ENCODE data around the gene PGRMC2. TPM values are rescaled to one million over a fixed set of nuclear protein-coding genes. Genes with fewer than 3 reads are reported as not detected.

PGRMC2 gene
- total and polyA plus RNA-seq, 4 donors = 28.9 to 44.3 (median 32.1) TPM

DNA sequence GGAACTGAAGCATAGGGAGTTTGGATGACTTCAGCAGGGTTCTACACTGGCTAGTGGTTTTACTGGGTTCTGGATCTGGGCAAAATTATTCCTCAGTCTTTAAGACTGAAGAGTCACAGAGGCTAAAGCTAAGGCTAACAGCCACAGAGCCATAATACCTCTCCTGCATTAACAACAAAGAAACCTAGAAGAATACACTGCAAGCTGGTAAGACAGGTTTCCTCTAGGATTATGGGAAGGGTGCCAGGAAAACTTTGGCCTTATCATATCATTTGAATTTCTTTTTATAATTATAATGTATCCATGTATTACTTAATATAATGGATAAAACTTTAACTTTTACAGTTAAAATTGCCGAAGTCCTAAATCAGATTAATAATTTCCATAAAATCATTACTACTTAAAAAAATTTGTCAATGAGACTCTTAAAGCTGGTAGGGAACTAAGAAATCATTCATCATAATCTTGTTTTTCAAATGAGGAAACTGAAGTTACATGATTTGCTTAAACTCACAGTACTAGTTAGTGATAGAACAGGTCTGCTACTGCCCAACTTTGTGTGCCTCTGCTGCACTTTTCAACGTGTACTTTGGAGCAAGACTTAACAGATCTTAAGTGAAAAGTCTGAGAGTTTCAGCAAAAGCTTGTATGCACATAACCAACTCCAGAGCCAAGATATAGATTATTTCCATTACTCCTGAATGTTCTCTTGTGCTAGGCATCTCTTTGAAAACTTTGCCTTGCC lies 24.2 kb upstream of the PGRMC2 start:
- WGBS = 28% methylated on average over 2 of the region's 2 CpGs
- peaks cover 6 to 40% (median 31%) of the 10 kb centered on the region in 4 donors for H3K4me1 ChIP-seq (ENCODE audit: control insufficient read depth in 4 of 4, insufficient read depth in 4 of 4, low read length in 3 of 4)
- H3K27ac ChIP-seq (ENCODE audit: low read depth in 1 of 2, low read length in 2 of 2) = no peak overlapping the region
- no peak overlapping the region for H3K4me3 ChIP-seq (ENCODE audit: low read depth in 1 of 3, low read length in 3 of 3)
- no peak for DNase-seq (ENCODE audit: low spot score)
- H3K9me3 ChIP-seq (ENCODE audit: control insufficient read depth in 4 of 4, low read length in 3 of 4) = no peaks in the 10 kb centered on the region
- no peak for TF ChIP-seq NR2F2 (IDR thresholded peaks at IDR 0.05)
- TF ChIP-seq, protein P1, sequence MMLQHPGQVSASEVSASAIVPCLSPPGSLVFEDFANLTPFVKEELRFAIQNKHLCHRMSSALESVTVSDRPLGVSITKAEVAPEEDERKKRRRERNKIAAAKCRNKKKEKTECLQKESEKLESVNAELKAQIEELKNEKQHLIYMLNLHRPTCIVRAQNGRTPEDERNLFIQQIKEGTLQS (IDR thresholded peaks at IDR 0.05) = no peak
- no peak for TF ChIP-seq SP1 (IDR thresholded peaks at IDR 0.05)
- no peak for TF ChIP-seq RXRA (IDR thresholded peaks at IDR 0.05)
- H3K36me3 ChIP-seq (ENCODE audit: control insufficient read depth in 4 of 4, insufficient read depth in 3 of 4, low read depth in 1 of 4, low read length in 3 of 4) = no peaks in the 10 kb centered on the region
- no peaks in the 10 kb centered on the region for H3K27me3 ChIP-seq (ENCODE audit: control insufficient read depth in 4 of 4, insufficient read depth in 4 of 4, low read length in 3 of 4)
- H3K9ac ChIP-seq (ENCODE audit: low read depth in 1 of 2, low read length in 2 of 2) = no peak overlapping the region

DNA sequence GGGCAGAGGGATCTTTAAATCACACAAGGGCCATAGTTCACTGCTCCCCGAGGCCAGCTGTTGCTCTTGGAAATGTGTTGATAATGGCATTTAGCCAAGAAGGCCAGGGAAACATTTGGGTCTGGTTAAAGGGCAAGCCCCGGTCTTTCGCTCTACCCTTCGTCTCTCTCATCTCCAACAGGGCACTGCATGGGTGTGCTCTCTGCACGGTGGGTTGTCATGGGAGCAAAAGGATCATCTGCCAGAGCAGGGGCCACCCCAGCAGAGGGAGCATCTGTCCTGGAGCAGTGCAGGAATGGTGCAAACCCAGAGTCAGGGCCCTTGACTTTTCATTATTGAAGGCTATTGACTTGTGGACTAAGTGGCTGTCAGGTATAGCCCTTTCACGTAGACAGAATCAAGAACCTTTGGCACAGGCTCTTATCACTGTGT lies 22.7 kb upstream of the PGRMC2 start:
- peak overlapping the region; percentile 58 to 75 for H3K27ac ChIP-seq (ENCODE audit: low read depth in 1 of 2, low read length in 2 of 2)
- H3K4me3 ChIP-seq (ENCODE audit: low read depth in 1 of 3, low read length in 3 of 3) = no peak overlapping the region
- DNase-seq (ENCODE audit: low spot score) = peak; percentile 70
- no peaks in the 10 kb centered on the region for H3K36me3 ChIP-seq (ENCODE audit: control insufficient read depth in 4 of 4, insufficient read depth in 3 of 4, low read depth in 1 of 4, low read length in 3 of 4)
- WGBS = 25% methylated on average over 6 of the region's 6 CpGs
- peaks cover 6 to 40% (median 31%) of the 10 kb centered on the region in 4 donors for H3K4me1 ChIP-seq (ENCODE audit: control insufficient read depth in 4 of 4, insufficient read depth in 4 of 4, low read length in 3 of 4)
- H3K27me3 ChIP-seq (ENCODE audit: control insufficient read depth in 4 of 4, insufficient read depth in 4 of 4, low read length in 3 of 4) = no peaks in the 10 kb centered on the region
- no peaks in the 10 kb centered on the region for H3K9me3 ChIP-seq (ENCODE audit: control insufficient read depth in 4 of 4, low read length in 3 of 4)
- peak overlapping the region in 1 of 2 donors; percentile 5 for H3K9ac ChIP-seq (ENCODE audit: low read depth in 1 of 2, low read length in 2 of 2)
- peak; percentile 19 to 80 for TF ChIP-seq JUND (IDR thresholded peaks at IDR 0.05)
- no peak for TF ChIP-seq GABPA (IDR thresholded peaks at IDR 0.05 in 1 of 2, conservative IDR thresholded peaks at IDR 0.05 in 1 of 2)
- peak; percentile 77 for TF ChIP-seq YY1 (IDR thresholded peaks at IDR 0.05)
- TF ChIP-seq HNF4G (IDR thresholded peaks at IDR 0.05) = peak; percentile 70
- TF ChIP-seq, protein P2, sequence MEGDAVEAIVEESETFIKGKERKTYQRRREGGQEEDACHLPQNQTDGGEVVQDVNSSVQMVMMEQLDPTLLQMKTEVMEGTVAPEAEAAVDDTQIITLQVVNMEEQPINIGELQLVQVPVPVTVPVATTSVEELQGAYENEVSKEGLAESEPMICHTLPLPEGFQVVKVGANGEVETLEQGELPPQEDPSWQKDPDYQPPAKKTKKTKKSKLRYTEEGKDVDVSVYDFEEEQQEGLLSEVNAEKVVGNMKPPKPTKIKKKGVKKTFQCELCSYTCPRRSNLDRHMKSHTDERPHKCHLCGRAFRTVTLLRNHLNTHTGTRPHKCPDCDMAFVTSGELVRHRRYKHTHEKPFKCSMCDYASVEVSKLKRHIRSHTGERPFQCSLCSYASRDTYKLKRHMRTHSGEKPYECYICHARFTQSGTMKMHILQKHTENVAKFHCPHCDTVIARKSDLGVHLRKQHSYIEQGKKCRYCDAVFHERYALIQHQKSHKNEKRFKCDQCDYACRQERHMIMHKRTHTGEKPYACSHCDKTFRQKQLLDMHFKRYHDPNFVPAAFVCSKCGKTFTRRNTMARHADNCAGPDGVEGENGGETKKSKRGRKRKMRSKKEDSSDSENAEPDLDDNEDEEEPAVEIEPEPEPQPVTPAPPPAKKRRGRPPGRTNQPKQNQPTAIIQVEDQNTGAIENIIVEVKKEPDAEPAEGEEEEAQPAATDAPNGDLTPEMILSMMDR (IDR thresholded peaks at IDR 0.05; ENCODE audit: low read depth, low read length, missing input control) = peak; percentile 40
- peak; percentile 93 to 96 for TF ChIP-seq RXRA (IDR thresholded peaks at IDR 0.05)
- TF ChIP-seq, protein P1 (IDR thresholded peaks at IDR 0.05) = peak; percentile 52
- TF ChIP-seq EGR1 (IDR thresholded peaks at IDR 0.05; ENCODE audit: low read depth in 2 of 2) = no peak
- TF ChIP-seq HNF4A (conservative IDR thresholded peaks at IDR 0.05) = peak; percentile 93 to 96
- TF ChIP-seq, protein P3, sequence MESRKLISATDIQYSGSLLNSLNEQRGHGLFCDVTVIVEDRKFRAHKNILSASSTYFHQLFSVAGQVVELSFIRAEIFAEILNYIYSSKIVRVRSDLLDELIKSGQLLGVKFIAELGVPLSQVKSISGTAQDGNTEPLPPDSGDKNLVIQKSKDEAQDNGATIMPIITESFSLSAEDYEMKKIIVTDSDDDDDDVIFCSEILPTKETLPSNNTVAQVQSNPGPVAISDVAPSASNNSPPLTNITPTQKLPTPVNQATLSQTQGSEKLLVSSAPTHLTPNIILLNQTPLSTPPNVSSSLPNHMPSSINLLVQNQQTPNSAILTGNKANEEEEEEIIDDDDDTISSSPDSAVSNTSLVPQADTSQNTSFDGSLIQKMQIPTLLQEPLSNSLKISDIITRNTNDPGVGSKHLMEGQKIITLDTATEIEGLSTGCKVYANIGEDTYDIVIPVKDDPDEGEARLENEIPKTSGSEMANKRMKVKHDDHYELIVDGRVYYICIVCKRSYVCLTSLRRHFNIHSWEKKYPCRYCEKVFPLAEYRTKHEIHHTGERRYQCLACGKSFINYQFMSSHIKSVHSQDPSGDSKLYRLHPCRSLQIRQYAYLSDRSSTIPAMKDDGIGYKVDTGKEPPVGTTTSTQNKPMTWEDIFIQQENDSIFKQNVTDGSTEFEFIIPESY (IDR thresholded peaks at IDR 0.05) = peak; percentile 82
- TF ChIP-seq, protein P4, sequence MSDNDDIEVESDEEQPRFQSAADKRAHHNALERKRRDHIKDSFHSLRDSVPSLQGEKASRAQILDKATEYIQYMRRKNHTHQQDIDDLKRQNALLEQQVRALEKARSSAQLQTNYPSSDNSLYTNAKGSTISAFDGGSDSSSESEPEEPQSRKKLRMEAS (IDR thresholded peaks at IDR 0.05) = peak; percentile 92
- no peak for TF ChIP-seq TAF1 (conservative IDR thresholded peaks at IDR 0.05)
- TF ChIP-seq, protein P5, sequence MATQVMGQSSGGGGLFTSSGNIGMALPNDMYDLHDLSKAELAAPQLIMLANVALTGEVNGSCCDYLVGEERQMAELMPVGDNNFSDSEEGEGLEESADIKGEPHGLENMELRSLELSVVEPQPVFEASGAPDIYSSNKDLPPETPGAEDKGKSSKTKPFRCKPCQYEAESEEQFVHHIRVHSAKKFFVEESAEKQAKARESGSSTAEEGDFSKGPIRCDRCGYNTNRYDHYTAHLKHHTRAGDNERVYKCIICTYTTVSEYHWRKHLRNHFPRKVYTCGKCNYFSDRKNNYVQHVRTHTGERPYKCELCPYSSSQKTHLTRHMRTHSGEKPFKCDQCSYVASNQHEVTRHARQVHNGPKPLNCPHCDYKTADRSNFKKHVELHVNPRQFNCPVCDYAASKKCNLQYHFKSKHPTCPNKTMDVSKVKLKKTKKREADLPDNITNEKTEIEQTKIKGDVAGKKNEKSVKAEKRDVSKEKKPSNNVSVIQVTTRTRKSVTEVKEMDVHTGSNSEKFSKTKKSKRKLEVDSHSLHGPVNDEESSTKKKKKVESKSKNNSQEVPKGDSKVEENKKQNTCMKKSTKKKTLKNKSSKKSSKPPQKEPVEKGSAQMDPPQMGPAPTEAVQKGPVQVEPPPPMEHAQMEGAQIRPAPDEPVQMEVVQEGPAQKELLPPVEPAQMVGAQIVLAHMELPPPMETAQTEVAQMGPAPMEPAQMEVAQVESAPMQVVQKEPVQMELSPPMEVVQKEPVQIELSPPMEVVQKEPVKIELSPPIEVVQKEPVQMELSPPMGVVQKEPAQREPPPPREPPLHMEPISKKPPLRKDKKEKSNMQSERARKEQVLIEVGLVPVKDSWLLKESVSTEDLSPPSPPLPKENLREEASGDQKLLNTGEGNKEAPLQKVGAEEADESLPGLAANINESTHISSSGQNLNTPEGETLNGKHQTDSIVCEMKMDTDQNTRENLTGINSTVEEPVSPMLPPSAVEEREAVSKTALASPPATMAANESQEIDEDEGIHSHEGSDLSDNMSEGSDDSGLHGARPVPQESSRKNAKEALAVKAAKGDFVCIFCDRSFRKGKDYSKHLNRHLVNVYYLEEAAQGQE (IDR thresholded peaks at IDR 0.05) = peak; percentile 52
- TF ChIP-seq FOXA1 (IDR thresholded peaks at IDR 0.05) = peak; percentile 86
- TF ChIP-seq SP1 (IDR thresholded peaks at IDR 0.05) = peak; percentile 96
- peak; percentile 70 to 78 for TF ChIP-seq RAD21 (IDR thresholded peaks at IDR 0.05)
- peak; percentile 85 for TF ChIP-seq NR2F2 (IDR thresholded peaks at IDR 0.05)
- TF ChIP-seq FOXA2 (IDR thresholded peaks at IDR 0.05) = peak; percentile 90
